A673 (cell line): ENCODE measurements around the gene HERC2. TPM values are rescaled to one million over a fixed set of nuclear protein-coding genes. Genes with fewer than 3 reads are reported as not detected.

Experiments
- BruUV-seq: library from RNA; stranded (reverse); fragments of 400-500 nt; replicated peaks from 2 replicates; lab custom pipeline; 2021; lab: Mats Ljungman, UMichigan
- CTCF ChIA-PET: fragments of 300-600 bp; sonication (Branson Sonifier 250); formaldehyde crosslinking; loops from one replicate; lab custom pipeline; 2022; ENCODE audit warnings: antibody characterized with exemption; lab: Charles Lee
- POLR2A ChIA-PET: fragments of 300-600 bp; sonication (Branson Sonifier 250); formaldehyde crosslinking; loops from one replicate; lab custom pipeline; 2022; ENCODE audit warnings: antibody characterized with exemption; ENCODE audit not compliant: low non-redundant PET; lab: Charles Lee
- DNase-seq: peaks from one replicate; pipeline ENCODE4 v3.0.0-alpha.2; 2015; ENCODE audit warnings: low spot score
- H3K27ac ChIP-seq: fragments of 200-600 bp; sonication (generic); 2 replicates; pipeline ENCODE4 v1.5.1; 2016; ENCODE audit warnings: mixed run types, low read depth, mild to moderate bottlenecking, mixed read lengths, antibody characterized with exemption, low read length; ENCODE audit not compliant: poor library complexity, severe bottlenecking
- H3K27me3 ChIP-seq: fragments of 200-600 bp; sonication (generic); replicated peaks from 2 replicates; pipeline ENCODE4 v1.6.1; 2017; ENCODE audit warnings: mixed run types, low read depth, mild to moderate bottlenecking, mixed read lengths, antibody characterized with exemption, low read length; ENCODE audit not compliant: insufficient read depth, poor library complexity
- H3K36me3 ChIP-seq: fragments of 200-600 bp; sonication (generic); 2 replicates; pipeline ENCODE4 v1.6.1; 2016; ENCODE audit warnings: mixed run types, mild to moderate bottlenecking, mixed read lengths, antibody characterized with exemption, low read length; ENCODE audit not compliant: insufficient read depth, poor library complexity, severe bottlenecking
- H3K4me1 ChIP-seq: fragments of 200-600 bp; sonication (generic); 2 replicates; pipeline ENCODE4 v1.6.1; 2017; ENCODE audit warnings: mixed run types, mild to moderate bottlenecking, mixed read lengths, antibody characterized with exemption, low read length; ENCODE audit not compliant: insufficient read depth, poor library complexity, severe bottlenecking
- H3K4me3 ChIP-seq: fragments of 200-600 bp; sonication (generic); 2 replicates; pipeline ENCODE4 v1.5.1; 2016; ENCODE audit warnings: low read depth, mixed run types, mild to moderate bottlenecking, mixed read lengths, low read length; ENCODE audit not compliant: poor library complexity, severe bottlenecking
- H3K9me3 ChIP-seq: fragments of 200-600 bp; sonication (generic); 2 replicates; pipeline ENCODE4 v1.6.1; 2016; ENCODE audit warnings: mixed run types, low read depth, mild to moderate bottlenecking, mixed read lengths, antibody characterized with exemption, low read length; ENCODE audit not compliant: poor library complexity, severe bottlenecking
- EZH2 ChIP-seq: fragments of 200-600 bp; sonication (generic); IDR thresholded peaks from 2 replicates; pipeline ENCODE4 v1.6.1; 2017; ENCODE audit warnings: borderline replicate concordance, low read depth, mild to moderate bottlenecking, mixed read lengths, antibody characterized with exemption, low read length; ENCODE audit not compliant: poor library complexity, severe bottlenecking
- intact Hi-C: fragments of 100-400 bp; cut with micrococcal nuclease; formaldehyde crosslinking; loops from one replicate; pipeline ENCODE4 v1.10.0; 2022; ENCODE audit not compliant: unreplicated experiment
- total RNA-seq: library from RNA; stranded (reverse); gene quantifications from 2 replicates; pipeline ENCODE4 v1.2.3, GENCODE V29; 2021
- TF ChIP-seq, protein P1 (sequence below): fragments of 300-800, 200-600 bp; sonication (generic); conservative IDR thresholded peaks from 2 replicates; pipeline ENCODE4 v1.5.1; 2017; ENCODE audit warnings: low read depth, mild to moderate bottlenecking, antibody characterized with exemption, low read length, moderate library complexity, mixed read lengths

The HERC2 gene
- total RNA-seq, 1 experiment from 2014 or later: 86.1 TPM

DNA sequence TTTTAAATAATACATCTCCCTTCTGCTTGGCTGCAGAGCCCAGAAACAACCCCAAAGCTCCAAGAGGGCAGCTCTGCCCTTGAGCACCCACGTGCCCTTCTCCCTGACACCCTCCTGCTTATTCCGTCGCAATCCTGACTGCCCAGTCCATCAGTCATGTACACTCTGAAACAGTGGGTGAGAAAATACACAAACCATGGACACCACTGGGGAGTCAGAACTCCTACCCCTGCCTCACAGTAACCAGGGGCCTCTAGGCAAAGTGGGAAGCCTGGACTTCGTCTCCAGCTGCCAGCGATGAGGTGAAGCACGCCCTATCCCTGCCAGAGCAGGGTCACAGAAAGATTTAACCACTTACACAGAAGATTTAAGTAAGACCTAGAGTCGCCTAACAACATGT is 40.1 kb downstream of the HERC2 start:
- ChIA-PET POLR2A (no interaction called here), CTCF (no interaction called here)
- DNase-seq: no peak
- no TSS peak for BruUV-seq
- H3K27me3 ChIP-seq: no peaks in the 10 kb centered on the region
- no peak overlapping the region for H3K27ac ChIP-seq
- intact Hi-C loops: no loop called here
- no peaks in the 10 kb centered on the region for H3K4me1 ChIP-seq
- no peaks in the 10 kb centered on the region for H3K9me3 ChIP-seq
- no peak for TF ChIP-seq EZH2
- TF ChIP-seq, protein P1, sequence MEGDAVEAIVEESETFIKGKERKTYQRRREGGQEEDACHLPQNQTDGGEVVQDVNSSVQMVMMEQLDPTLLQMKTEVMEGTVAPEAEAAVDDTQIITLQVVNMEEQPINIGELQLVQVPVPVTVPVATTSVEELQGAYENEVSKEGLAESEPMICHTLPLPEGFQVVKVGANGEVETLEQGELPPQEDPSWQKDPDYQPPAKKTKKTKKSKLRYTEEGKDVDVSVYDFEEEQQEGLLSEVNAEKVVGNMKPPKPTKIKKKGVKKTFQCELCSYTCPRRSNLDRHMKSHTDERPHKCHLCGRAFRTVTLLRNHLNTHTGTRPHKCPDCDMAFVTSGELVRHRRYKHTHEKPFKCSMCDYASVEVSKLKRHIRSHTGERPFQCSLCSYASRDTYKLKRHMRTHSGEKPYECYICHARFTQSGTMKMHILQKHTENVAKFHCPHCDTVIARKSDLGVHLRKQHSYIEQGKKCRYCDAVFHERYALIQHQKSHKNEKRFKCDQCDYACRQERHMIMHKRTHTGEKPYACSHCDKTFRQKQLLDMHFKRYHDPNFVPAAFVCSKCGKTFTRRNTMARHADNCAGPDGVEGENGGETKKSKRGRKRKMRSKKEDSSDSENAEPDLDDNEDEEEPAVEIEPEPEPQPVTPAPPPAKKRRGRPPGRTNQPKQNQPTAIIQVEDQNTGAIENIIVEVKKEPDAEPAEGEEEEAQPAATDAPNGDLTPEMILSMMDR: no peak
- peaks cover 8% of the 10 kb centered on the region for H3K36me3 ChIP-seq
- no peak overlapping the region for H3K4me3 ChIP-seq

DNA sequence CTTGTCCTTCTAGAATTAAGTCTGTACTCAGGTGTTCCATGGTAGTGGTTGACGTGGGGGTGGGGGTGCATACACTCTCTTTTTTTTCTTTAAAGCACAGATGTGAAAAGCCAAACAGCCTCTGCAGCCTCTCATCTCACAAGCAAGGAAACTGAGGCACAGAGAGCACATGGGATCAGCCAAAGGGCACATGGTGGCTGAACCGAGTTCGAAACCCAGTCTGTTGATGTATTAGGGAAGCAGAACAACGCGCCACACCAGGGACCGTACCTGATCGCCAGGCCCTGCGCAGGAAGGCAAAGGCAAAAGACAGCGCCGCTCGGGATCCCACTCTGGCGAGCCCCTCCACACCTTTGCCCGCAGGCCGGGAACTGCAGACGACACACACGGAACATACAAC is 47.3 kb downstream of the HERC2 start:
- Histone ChIP-seq H3K27me3 (no peaks in the 10 kb centered on the region), H3K36me3 (peaks cover 10% of the 10 kb centered on the region), H3K9me3 (no peaks in the 10 kb centered on the region), H3K4me3 (no peak overlapping the region), H3K4me1 (no peaks in the 10 kb centered on the region), H3K27ac (no peak overlapping the region)
- ChIA-PET CTCF (no interaction called here), POLR2A (no interaction called here)
- no TSS peak for BruUV-seq
- no peak for TF ChIP-seq EZH2
- TF ChIP-seq, protein P1: no peak
- intact Hi-C loops: no loop called here
- no peak for DNase-seq

DNA sequence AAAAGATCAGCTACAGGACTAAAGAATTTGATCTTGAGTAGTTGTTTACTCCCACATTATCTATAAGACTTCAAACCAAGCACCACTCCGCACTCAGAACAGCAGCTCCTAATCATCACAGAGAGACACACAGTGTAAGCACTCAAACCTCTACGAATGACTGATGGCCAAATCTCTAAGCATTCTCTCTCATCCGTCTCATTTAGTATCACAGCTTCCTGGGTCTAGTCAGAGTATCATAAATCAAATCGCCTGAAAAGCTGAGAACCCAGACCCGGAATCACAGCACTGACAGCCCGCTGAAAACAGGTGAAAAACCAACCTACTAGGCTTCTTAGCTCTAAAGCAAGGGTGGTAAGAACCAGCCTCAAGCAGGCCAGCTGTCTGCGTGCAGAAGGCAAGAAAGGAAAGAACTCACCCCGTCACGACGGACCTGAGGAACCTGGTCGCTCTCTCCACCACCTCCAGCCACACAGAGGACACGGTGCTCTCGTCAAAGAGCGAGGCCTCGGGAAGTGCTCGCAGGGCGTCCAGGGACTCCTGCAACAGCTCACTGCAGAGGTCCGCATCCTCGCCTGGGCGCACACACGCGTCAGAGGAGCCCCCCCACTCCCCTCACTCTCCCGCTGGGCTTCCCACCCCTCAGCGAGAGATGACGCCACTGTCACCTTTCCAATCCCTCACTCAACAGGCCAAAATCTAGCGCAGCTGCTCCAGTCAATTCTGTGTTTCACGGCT is 47.9 kb downstream of the HERC2 start:
- Histone ChIP-seq H3K4me1 (no peaks in the 10 kb centered on the region), H3K27me3 (no peaks in the 10 kb centered on the region), H3K36me3 (peaks cover 16% of the 10 kb centered on the region), H3K4me3 (no peak overlapping the region), H3K9me3 (no peaks in the 10 kb centered on the region), H3K27ac (no peak overlapping the region)
- no peak for DNase-seq
- POLR2A ChIA-PET: no interaction called here
- TF ChIP-seq EZH2: no peak
- TF ChIP-seq, protein P1: no peak
- intact Hi-C loops: no loop called here
- no TSS peak for BruUV-seq
- CTCF ChIA-PET: no interaction called here
